GM21526 (cell line): ENCODE results near the gene NOVA1.

Source experiments
- ATAC-seq: cut with Tn5 transposase; IDR thresholded peaks from one replicate; pipeline ENCODE4 v1.9.1; 2021; ENCODE audit warnings: moderate library complexity; ENCODE audit not compliant: unreplicated experiment, low FRiP score

The NOVA1 gene

GRCh38 chr14:26466862-26467261, 131.0 kb downstream of the NOVA1 start:
- no peak for ATAC-seq

DNA sequence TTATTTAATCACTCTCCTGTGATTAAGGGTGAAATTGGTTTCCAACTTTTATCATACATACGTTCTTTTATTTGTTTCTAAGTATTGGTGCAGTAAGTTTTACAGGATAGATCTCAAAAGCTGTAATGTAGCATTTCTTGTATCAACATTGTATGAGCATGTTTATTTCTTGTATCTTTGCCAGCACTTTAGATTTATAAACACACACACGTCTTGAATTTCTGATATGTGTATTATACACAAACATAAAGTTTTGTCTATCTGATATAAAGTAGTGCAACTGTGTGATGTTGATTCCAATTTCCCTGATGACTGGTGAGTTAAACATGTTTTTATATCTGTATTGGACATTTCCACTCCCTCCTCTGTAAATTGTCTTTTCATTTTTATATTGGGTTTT, 134.7 kb downstream of the NOVA1 start:
- ATAC-seq, result no peak

DNA sequence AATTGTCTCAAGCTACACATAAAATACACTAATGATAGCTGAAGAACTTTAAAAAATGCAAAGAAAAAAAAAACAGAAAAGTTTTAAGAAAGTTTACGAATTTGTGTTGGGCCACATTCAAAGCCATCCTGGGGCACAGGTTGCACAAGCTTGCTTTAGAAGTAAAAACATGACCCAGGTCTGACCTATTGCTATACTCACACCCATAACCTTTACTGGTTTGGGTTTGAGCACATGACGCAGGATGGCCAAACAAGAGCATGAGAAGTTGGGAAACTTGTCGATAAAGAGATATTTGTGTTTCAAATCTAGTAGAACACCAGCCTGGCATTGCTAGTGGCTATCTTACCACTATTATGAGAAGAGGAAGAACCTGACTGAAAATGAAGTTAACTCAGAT, 143.7 kb downstream of the NOVA1 start:
- no peak for ATAC-seq

DNA sequence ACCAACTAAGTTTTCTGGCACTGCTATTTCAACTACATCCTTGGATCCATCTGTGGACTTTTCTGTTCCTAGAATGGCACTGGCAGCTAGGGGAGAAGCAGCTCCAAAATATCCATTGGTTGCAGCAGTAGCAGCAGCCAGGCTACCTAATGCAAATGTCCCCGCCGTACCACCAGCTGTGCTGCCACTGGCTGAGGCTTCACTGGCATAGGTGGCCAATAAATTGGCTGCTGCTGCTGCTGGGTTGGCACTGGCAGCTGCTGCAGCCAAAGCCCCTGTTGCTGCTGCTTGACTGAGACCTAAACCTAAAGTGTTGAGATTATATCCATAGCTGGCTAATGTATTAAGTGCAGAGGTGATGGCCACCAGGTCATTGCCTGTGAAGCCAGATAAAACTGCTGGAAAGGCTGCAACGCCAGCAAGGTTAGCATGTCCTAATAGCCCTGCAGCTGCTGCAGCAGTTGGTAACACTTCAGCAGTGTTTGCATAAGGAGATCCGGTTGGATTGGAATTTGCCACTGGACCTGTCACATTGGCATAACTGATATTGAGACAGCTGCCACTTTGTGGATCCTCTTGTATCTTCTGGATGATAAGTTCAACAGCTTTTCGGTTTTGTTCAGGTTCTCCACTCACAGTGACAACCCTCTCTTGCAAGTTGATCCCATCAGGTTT, 149.5 kb downstream of the NOVA1 start:
- ATAC-seq, result no peak

- ATAC-seq, result no peak
These were observed 153.0 kb downstream of the NOVA1 start for GRCh38 chr14:26444822-26445221.

- no peak for ATAC-seq
These were observed 154.2 kb downstream of the NOVA1 start for GRCh38 chr14:26443654-26444053.

DNA sequence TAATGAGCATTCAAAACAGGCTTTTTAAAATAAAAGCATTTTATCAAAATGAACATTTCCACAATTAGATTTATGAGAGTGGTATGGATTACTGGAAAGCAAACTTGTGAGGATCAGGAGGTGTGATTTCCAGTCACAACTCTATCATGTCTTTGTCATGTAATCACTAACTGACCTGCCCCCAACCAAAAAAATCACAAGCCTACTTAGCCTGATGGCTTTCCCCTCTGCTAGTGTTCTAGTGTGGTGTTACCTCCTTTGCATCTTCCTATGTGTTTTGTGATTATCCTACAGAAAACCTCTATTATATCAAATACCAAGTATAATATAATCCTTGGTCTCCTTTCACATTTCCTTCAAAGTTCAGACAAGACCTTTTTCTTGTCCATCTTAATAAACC, 168.6 kb downstream of the NOVA1 start:
- no peak for ATAC-seq

DNA sequence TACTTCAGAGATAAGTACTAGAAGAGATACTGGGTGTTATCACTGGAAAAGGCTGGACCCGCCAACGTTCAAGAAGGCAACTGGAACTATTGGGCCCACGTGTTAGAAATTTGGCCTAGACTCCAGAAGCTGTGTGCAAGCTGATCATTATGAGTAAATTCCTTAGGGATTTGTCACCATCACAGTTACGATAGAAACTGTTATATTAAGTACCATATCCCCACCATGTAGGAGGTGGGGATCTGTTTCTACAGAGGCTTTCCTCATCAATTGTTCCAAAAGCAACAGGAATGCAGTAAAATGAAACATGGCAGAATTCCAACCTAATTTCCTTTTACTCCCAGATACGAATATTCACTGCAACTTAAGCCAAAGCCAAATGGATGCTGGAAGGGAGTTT, 170.7 kb downstream of the NOVA1 start:
- ATAC-seq, result no peak

DNA sequence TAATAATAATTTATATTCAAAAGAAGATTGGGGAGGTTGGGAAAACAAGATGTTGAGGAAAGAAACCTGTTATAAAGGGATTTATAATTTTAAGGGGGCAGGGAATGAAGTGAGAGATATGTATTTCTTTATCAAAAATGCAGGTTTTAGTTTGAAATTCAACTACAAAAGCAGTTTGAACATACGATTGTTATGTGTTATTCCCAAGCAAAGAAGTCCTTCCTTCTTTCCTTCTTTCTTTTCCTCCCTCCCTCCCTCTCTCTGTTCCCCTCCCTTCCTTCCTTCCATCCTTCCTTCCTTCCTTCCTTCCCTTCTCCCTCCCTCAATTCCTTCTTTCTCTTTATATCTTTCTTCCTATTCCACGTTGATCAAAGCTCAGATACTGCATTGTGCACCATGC, 173.3 kb downstream of the NOVA1 start:
- no peak for ATAC-seq

DNA sequence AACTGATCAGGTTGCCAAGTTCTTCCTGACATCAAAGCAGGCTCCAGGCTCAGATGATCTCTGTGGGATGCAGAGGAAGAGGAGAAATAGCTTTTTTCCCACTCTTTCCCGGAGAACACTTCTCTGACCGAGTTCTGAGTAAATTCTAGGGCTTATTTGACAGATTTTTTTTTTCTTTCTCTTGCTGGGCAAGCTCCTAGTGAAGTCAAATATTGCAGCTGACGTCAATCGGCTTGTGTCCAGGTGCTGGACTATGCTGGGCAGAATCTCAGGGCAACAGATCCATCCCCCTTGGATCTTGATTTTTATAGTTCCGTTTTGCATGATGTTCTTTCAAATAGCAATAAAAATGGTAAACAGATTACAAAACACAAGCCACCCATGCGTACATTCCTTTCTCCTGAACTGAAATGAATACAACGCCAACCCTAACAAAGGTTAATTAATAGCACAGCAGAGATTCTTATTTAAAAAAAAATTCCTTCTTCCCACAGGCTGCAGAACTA, 182.2 kb downstream of the NOVA1 start:
- no peak for ATAC-seq

DNA sequence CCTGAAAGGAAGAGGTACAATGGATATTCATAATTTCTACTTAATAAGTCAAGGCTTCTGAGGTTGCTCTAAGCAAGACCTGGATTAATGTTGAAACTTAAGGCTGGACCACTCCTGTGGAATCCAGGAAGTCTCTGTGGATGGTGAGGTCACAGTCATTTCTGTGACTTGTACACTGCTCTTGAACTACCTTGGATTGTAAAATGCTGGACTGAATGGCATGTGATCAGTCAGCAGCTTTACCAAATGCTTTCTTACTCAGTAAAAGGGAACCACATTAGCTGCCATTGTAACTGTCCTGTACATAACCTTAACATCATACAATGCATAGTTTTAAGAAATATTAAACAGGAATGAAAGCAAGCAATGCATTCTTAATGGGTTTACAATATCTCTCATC, 182.9 kb downstream of the NOVA1 start:
- ATAC-seq, result no peak

DNA sequence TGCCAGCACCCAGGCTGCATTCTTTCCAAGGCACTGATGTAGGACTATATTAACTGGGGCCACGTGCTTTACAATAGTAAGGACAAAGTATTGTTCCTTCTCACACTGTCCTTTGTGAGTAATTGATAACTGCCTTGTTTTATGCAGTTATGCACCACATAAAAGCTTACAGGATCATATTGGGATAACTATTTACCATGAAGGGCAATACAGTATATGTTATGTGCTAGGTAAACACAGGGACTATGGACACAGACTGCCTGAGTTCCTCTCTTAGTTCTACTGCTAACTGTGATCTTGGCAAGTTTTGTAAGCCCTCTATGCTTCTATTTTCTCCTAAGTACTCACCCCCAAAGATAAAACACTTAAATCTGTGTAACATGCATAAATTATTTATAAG, 183.7 kb downstream of the NOVA1 start:
- ATAC-seq, result no peak

DNA sequence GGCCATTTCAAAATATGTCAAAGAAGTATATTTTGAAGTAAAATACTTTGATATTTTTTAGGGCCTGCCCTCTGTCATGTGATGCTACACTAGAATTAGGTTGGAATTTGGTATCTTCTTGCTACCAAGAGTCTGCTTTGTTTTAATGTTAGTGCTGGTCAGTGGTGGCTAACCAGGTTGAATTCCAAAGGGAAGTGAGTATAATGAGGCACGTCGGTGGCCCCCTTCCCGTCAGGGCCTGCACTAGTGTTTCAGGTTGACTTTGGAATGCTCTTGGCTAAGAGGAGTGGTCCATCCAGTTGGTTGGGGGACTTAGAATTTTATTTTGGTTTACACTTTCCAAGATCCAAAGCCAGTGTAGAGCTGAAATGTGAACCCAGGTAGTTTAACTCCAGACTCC, 185.4 kb downstream of the NOVA1 start:
- no peak for ATAC-seq

DNA sequence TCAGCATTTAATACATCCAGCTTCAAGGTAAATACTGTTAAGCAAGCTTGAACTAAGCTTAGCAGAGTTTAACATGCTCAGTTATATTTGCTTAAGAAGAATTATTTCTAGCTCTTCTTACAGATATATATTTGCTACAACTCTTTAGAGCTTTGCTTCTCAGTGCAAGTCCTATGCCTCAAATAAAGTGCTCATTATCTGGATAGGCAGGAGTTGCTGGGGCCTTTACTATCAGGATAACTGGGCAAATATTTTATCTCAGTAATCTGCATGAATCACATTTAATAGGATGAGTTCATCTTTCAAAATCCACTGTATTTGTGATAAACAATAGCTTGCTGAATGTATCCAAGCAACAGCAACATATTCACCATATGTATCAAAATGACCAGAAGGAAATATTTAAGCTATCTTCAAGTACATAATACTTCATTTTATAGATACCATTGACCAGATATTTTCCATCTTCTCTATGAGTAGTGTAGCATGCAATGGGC, 187.6 kb downstream of the NOVA1 start:
- ATAC-seq, result no peak

GRCh38 chr14:26404927-26405326, 192.9 kb downstream of the NOVA1 start:
- no peak for ATAC-seq

- ATAC-seq, result no peak
These were observed 194.1 kb downstream of the NOVA1 start for GRCh38 chr14:26403760-26404159.

DNA sequence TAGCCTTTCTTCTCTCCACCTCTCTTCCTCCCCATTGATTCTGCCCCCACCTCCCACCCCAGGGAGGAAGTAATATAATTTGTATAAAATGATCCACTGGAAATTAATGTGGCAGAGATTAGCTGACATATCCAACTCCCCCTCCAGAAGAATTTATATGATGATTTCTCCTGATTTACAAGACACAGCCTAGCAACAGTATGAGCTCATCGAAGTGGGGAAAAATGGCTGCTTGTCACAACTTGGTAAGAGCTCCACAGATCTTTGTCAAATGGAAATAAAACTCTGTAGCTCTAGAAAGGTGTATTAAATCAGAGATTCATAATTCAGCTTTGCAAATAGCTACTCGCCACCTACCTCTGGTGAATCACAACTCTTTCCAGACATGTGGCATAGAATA, 195.7 kb downstream of the NOVA1 start:
- no peak for ATAC-seq

GRCh38 chr14:26401179-26401968, 196.5 kb downstream of the NOVA1 start:
- no peak for ATAC-seq

DNA sequence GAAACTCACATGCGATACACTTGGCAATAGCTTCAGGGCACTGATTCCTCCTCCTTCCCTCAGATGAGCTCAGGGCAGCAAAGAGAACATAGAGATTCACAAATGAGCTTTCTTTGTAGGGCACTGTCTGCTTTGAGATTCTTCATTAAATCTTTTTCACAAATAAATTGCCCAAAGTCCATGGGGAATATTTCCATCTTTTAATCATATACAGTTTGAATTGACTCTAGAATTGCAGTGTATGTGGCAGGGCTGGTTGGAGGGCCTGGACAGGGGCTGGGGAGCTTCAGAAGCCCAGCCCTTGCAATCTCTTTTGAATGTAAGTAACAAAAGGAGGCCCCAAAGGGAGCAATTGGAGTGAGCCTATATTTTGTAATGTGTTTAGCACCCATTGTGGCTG, 197.5 kb downstream of the NOVA1 start:
- ATAC-seq, result no peak

DNA sequence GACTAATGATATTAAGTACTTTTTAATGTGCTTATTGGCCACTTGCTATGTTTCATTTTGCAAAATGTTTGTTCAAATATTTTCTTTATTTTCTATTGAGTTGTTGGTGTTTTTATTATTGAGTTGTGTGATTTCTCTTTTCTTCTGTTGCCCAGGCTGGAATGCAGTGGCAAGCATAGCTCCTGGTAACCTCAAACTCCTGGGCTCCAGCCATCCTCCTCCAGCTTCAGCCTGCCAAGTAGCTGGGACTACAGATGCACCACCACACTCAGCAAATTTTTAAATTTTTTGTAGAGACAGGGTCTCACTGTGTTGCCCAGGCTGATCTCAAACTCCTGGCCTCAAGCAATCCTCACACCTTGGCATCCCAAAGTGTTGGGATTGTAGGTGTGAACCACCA, 199.2 kb downstream of the NOVA1 start:
- ATAC-seq, result no peak
